Osteocyte (in vitro differentiated cells): Measurements from ENCODE around the gene DHRS11. TPM values are rescaled to one million over a fixed set of nuclear protein-coding genes. Genes with fewer than 3 reads are reported as not detected.

ENCODE experiments used
- DNase-seq: peaks from one replicate; pipeline ENCODE4 v3.0.0; 2021; ENCODE audit warnings: mixed read lengths; ENCODE audit not compliant: unreplicated experiment; ENCODE audit errors: extremely low spot score
- H3K27ac Mint-ChIP-seq: one replicate; pipeline ENCODE4 v1.8.0; 2021; ENCODE audit warnings: mild to moderate bottlenecking, mixed read lengths; ENCODE audit not compliant: unreplicated experiment
- H3K27me3 Mint-ChIP-seq: one replicate; pipeline ENCODE4 v1.8.0; 2021; ENCODE audit warnings: mixed read lengths; ENCODE audit not compliant: unreplicated experiment
- H3K36me3 Mint-ChIP-seq: one replicate; pipeline ENCODE4 v1.8.0; 2021; ENCODE audit warnings: mixed read lengths; ENCODE audit not compliant: unreplicated experiment
- H3K4me1 Mint-ChIP-seq: one replicate; pipeline ENCODE4 v1.8.0; 2021; ENCODE audit warnings: mixed read lengths; ENCODE audit not compliant: unreplicated experiment
- H3K4me3 Mint-ChIP-seq: one replicate; pipeline ENCODE4 v1.8.0; 2021; ENCODE audit warnings: mild to moderate bottlenecking, moderate library complexity, mixed read lengths; ENCODE audit not compliant: unreplicated experiment
- H3K9me3 Mint-ChIP-seq: one replicate; pipeline ENCODE4 v1.8.0; 2021; ENCODE audit warnings: mixed read lengths; ENCODE audit not compliant: unreplicated experiment
- total RNA-seq: library from RNA; stranded (reverse); gene quantifications from 2 replicates; pipeline ENCODE4 v1.2.1, GENCODE V29; 2021
- TF ChIP-seq, protein P1 (sequence below): fragments of 200-600 bp; sonication (generic); IDR thresholded peaks from 2 replicates; pipeline ENCODE4 v1.5.0; 2021; ENCODE audit warnings: antibody characterized with exemption, mild to moderate bottlenecking, moderate library complexity

Gene DHRS11
- total RNA-seq, 1 donor from 2014 or later, result 7.1 TPM

- TF ChIP-seq, protein P1, sequence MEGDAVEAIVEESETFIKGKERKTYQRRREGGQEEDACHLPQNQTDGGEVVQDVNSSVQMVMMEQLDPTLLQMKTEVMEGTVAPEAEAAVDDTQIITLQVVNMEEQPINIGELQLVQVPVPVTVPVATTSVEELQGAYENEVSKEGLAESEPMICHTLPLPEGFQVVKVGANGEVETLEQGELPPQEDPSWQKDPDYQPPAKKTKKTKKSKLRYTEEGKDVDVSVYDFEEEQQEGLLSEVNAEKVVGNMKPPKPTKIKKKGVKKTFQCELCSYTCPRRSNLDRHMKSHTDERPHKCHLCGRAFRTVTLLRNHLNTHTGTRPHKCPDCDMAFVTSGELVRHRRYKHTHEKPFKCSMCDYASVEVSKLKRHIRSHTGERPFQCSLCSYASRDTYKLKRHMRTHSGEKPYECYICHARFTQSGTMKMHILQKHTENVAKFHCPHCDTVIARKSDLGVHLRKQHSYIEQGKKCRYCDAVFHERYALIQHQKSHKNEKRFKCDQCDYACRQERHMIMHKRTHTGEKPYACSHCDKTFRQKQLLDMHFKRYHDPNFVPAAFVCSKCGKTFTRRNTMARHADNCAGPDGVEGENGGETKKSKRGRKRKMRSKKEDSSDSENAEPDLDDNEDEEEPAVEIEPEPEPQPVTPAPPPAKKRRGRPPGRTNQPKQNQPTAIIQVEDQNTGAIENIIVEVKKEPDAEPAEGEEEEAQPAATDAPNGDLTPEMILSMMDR, result no peak
- no peak overlapping the region for H3K4me3 Mint-ChIP-seq
- H3K27me3 Mint-ChIP-seq, result no peaks in the 10 kb centered on the region
Measured at GRCh38 chr17:36583787-36584186, 7.9 kb upstream of the DHRS11 start.

DNA sequence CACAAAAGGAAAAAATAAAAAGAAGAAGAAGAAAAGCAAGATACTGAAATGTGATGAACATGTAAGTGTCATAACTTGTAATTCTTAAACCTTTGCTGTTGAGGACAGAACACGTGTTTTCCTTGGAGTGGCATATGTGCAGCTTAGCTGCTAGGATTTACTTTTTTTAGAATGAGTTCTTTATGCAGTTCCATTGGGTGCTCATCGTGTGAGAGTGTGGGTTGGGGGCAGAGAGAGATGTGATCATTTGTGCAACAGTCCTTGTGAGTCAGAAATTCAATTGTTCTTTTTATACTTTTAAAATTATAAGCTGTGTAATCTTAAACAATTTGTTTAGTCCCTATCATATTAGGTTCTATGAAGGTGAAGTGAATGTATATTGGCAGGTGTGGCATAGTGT, 5.5 kb upstream of the DHRS11 start:
- TF ChIP-seq, protein P1, result no peak
- no peak overlapping the region for H3K27ac Mint-ChIP-seq
- peaks cover 31% of the 10 kb centered on the region for H3K36me3 Mint-ChIP-seq
- H3K4me3 Mint-ChIP-seq, result no peak overlapping the region
- no peak for DNase-seq
- H3K4me1 Mint-ChIP-seq, result peaks cover 1% of the 10 kb centered on the region
- no peaks in the 10 kb centered on the region for H3K9me3 Mint-ChIP-seq
- H3K27me3 Mint-ChIP-seq, result no peaks in the 10 kb centered on the region

More at GRCh38 chr17:36583787-36584186, 7.9 kb upstream of the DHRS11 start:
- Mint-ChIP-seq H3K36me3 (peaks cover 29% of the 10 kb centered on the region), H3K4me1 (no peaks in the 10 kb centered on the region), H3K27ac (no peak overlapping the region), H3K9me3 (no peaks in the 10 kb centered on the region)
- DNase-seq, result no peak

GRCh38 chr17:36590082-36590481, 1.6 kb upstream of the DHRS11 start:
- no peaks in the 10 kb centered on the region for H3K27me3 Mint-ChIP-seq
- no peak overlapping the region for H3K4me3 Mint-ChIP-seq
- peaks cover 18% of the 10 kb centered on the region for H3K36me3 Mint-ChIP-seq
- H3K4me1 Mint-ChIP-seq, result peaks cover 10% of the 10 kb centered on the region
- no peak for DNase-seq
- no peaks in the 10 kb centered on the region for H3K9me3 Mint-ChIP-seq
- no peak overlapping the region for H3K27ac Mint-ChIP-seq
- TF ChIP-seq, protein P1, result no peak

- Mint-ChIP-seq H3K27me3 (no peaks in the 10 kb centered on the region), H3K4me3 (peak overlapping the region; percentile 71), H3K9me3 (no peaks in the 10 kb centered on the region), H3K27ac (peak overlapping the region; percentile 34), H3K36me3 (peaks cover 16% of the 10 kb centered on the region), H3K4me1 (peaks cover 10% of the 10 kb centered on the region)
- TF ChIP-seq, protein P1, result no peak
- no peak for DNase-seq
Measured at GRCh38 chr17:36592316-36592715, 637 bp downstream of the DHRS11 start.

DNA sequence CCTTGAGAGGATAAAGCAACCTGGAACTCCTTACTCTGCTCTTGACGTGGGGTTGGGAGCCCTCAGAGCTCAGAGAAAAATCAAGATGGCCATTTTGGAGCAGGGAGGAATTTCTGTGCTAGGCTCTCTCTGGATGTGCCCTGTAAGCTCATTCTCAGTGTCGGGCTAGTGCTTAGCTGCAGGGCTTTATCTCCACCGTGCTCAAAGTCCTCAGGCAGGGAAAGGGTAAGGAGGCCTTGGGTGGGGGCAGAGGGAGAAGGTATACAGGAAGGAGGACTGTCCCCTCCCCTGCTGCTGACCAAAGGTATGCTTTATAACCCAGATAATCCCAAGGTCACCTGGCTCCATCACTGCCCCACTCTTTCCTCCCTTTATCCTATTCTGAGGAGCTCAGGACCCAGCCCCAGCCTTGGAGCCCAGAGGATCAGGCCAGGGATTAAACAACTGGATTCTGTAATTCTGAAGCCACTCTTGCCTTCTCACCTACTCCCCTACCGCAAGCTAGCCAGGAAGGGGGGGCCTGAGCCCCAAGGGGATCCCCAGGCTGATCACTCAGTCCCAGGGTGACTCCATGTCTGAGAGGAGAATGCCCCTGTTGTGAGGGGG, 1.1 kb downstream of the DHRS11 start:
- Mint-ChIP-seq H3K4me1 (peaks cover 10% of the 10 kb centered on the region), H3K27ac (peak overlapping the region; percentile 34), H3K9me3 (no peaks in the 10 kb centered on the region), H3K36me3 (peaks cover 16% of the 10 kb centered on the region), H3K27me3 (no peaks in the 10 kb centered on the region), H3K4me3 (peak overlapping the region; percentile 71)
- DNase-seq, result no peak
- TF ChIP-seq, protein P1, result no peak
